Panc1 (cell line): ENCODE results near the gene TTYH2. TPM values are rescaled to one million over a fixed set of nuclear protein-coding genes. Genes with fewer than 3 reads are reported as not detected.

ENCODE experiments used
- ATAC-seq: fragments of 200-7000 bp; cut with Tn5 transposase; 2 replicates; pipeline ENCODE4 v1.9.1; 2020; ENCODE audit warnings: mild to moderate bottlenecking, moderate library complexity
- BruUV-seq: library from RNA; stranded (reverse); fragments of 400-500 nt; replicated peaks from 2 replicates; lab custom pipeline; 2021; lab: Mats Ljungman, UMichigan
- CTCF ChIA-PET: fragments of 300-600 bp; sonication (Branson Sonifier 250); formaldehyde crosslinking; loops from one replicate; lab custom pipeline; 2022; ENCODE audit warnings: antibody characterized with exemption; lab: Charles Lee
- POLR2A ChIA-PET: fragments of 300-600 bp; sonication (Branson Sonifier 250); formaldehyde crosslinking; loops from one replicate; lab custom pipeline; 2022; ENCODE audit warnings: antibody characterized with exemption; lab: Charles Lee
- DNase-seq: peaks from one replicate; pipeline ENCODE4 v3.0.0-alpha.2; 2010; ENCODE audit warnings: low read depth, low spot score
- H3K27ac ChIP-seq: 2 replicates; pipeline ENCODE4 v1.5.1; 2011; ENCODE audit warnings: mild to moderate bottlenecking, low read length, inconsistent platforms
- H3K27me3 ChIP-seq: fragments of 200-500 bp; sonication (Bioruptor generic); 2 replicates; pipeline ENCODE4 v1.6.0; 2014; ENCODE audit warnings: low read length, inconsistent platforms; ENCODE audit not compliant: control insufficient read depth, insufficient read depth
- H3K36me3 ChIP-seq: fragments of 200-500 bp; sonication (Bioruptor generic); 2 replicates; pipeline ENCODE4 v1.5.1; 2014; ENCODE audit warnings: inconsistent platforms, mild to moderate bottlenecking, low read length, moderate library complexity; ENCODE audit not compliant: control insufficient read depth, insufficient read depth
- H3K4me1 ChIP-seq: 2 replicates; pipeline ENCODE4 v1.5.1; 2011; ENCODE audit warnings: inconsistent platforms, mild to moderate bottlenecking, low read length, moderate library complexity; ENCODE audit not compliant: control insufficient read depth, insufficient read depth
- H3K4me3 ChIP-seq, 2 experiments: 2 replicates each; pipeline ENCODE4 v1.5.1; 2011 to 2012; ENCODE audit warnings: low read depth in 2 of 2, low read length in 2 of 2, mild to moderate bottlenecking in 2 of 2, inconsistent platforms in 1 of 2, moderate library complexity in 1 of 2
- H3K9me3 ChIP-seq: fragments of 200-500 bp; sonication (Bioruptor generic); 2 replicates; pipeline ENCODE4 v1.5.1; 2014; ENCODE audit warnings: low read depth, mild to moderate bottlenecking, inconsistent platforms, low read length, moderate library complexity; ENCODE audit not compliant: control insufficient read depth, insufficient read depth
- POLR2AphosphoS5 ChIP-seq: IDR thresholded peaks from 2 replicates; pipeline ENCODE4 v1.6.1; 2012; ENCODE audit warnings: mild to moderate bottlenecking, low read depth, low read length, moderate library complexity
- SIN3A ChIP-seq: IDR thresholded peaks from 2 replicates; pipeline ENCODE4 v1.6.1; 2012; ENCODE audit warnings: low read depth, mild to moderate bottlenecking, low read length, moderate library complexity, borderline replicate concordance; ENCODE audit not compliant: insufficient read depth
- TCF7L2 ChIP-seq: IDR thresholded peaks from 2 replicates; pipeline ENCODE4 v1.6.1; 2011; ENCODE audit warnings: mild to moderate bottlenecking, low read depth, low read length, inconsistent platforms
- in situ Hi-C: cut with HindIII; loops from 2 replicates; pipeline ENCODE4 v1.10.0; 2016; ENCODE audit warnings: low sequenced_read_pairs, low pct_unique_long_range_greater_than_20kb
- intact Hi-C: fragments of 100-400 bp; cut with micrococcal nuclease; formaldehyde crosslinking; loops from one replicate; pipeline ENCODE4 v1.10.0; 2022; ENCODE audit not compliant: unreplicated experiment
- total RNA-seq: library from RNA; stranded (reverse); gene quantifications from one replicate; pipeline ENCODE4 v1.2.1, GENCODE V29; 2021; ENCODE audit not compliant: unreplicated experiment
- TF ChIP-seq, protein P1 (sequence below): fragments of 450-650 bp; IDR thresholded peaks from 2 replicates; pipeline ENCODE4 v1.5.1; 2017; ENCODE audit warnings: mild to moderate bottlenecking
- TF ChIP-seq, protein P2 (sequence below), 2 experiments: IDR thresholded peaks; 2 replicates each; pipeline ENCODE4 v1.6.1; 2011 to 2012; ENCODE audit warnings: low read depth in 2 of 2, control low read depth in 1 of 2, low read length in 1 of 2, mild to moderate bottlenecking in 1 of 2, moderate library complexity in 1 of 2; ENCODE audit not compliant: insufficient read depth in 1 of 2

Gene TTYH2
- total RNA-seq, 1 experiment from 2014 or later, result 8.3 TPM

DNA sequence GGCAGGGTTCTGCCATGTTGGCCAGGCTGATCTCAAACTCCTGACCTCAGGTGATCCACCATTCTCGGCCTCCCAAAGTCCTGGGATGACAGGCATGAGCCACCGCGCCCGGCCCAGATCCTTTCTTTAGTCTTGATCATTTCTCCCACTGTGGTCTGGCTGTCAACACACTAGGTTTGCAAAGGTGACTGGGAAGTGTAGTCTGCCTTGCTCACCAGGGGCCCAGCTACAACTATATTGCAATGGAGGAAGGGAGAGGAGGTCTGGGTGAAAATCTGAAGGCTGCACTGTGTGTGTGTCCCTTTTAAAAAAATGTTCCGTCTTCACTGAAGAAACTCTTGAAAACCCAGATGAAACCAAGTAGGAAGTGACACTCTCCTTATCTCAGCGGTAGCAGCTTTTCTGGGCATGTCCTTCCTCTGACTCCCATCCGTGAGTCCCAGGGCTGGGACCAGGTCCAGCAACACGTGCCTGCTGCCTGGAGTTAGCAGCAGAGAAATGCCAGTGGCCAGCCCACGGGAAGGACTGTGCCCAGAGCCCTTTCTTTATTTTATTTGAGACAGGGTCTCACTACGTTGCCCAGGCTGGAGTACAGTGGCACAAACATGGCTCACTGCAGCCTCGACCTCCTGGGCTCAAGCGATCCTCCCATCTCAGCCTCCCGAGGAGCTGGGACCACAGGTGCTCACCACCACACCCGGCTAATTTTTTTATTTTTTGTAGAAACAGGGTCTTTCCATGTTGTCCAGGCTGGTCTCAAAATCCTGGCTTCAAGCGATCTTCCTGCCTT is 94.8 kb downstream of the TTYH2 start:
- ATAC-seq (no peak), DNase-seq (no peak)
- TF ChIP-seq SIN3A (no peak), POLR2AphosphoS5 (no peak), TCF7L2 (no peak)
- TF ChIP-seq, protein P1, sequence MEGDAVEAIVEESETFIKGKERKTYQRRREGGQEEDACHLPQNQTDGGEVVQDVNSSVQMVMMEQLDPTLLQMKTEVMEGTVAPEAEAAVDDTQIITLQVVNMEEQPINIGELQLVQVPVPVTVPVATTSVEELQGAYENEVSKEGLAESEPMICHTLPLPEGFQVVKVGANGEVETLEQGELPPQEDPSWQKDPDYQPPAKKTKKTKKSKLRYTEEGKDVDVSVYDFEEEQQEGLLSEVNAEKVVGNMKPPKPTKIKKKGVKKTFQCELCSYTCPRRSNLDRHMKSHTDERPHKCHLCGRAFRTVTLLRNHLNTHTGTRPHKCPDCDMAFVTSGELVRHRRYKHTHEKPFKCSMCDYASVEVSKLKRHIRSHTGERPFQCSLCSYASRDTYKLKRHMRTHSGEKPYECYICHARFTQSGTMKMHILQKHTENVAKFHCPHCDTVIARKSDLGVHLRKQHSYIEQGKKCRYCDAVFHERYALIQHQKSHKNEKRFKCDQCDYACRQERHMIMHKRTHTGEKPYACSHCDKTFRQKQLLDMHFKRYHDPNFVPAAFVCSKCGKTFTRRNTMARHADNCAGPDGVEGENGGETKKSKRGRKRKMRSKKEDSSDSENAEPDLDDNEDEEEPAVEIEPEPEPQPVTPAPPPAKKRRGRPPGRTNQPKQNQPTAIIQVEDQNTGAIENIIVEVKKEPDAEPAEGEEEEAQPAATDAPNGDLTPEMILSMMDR, result no peak
- TF ChIP-seq, protein P2, sequence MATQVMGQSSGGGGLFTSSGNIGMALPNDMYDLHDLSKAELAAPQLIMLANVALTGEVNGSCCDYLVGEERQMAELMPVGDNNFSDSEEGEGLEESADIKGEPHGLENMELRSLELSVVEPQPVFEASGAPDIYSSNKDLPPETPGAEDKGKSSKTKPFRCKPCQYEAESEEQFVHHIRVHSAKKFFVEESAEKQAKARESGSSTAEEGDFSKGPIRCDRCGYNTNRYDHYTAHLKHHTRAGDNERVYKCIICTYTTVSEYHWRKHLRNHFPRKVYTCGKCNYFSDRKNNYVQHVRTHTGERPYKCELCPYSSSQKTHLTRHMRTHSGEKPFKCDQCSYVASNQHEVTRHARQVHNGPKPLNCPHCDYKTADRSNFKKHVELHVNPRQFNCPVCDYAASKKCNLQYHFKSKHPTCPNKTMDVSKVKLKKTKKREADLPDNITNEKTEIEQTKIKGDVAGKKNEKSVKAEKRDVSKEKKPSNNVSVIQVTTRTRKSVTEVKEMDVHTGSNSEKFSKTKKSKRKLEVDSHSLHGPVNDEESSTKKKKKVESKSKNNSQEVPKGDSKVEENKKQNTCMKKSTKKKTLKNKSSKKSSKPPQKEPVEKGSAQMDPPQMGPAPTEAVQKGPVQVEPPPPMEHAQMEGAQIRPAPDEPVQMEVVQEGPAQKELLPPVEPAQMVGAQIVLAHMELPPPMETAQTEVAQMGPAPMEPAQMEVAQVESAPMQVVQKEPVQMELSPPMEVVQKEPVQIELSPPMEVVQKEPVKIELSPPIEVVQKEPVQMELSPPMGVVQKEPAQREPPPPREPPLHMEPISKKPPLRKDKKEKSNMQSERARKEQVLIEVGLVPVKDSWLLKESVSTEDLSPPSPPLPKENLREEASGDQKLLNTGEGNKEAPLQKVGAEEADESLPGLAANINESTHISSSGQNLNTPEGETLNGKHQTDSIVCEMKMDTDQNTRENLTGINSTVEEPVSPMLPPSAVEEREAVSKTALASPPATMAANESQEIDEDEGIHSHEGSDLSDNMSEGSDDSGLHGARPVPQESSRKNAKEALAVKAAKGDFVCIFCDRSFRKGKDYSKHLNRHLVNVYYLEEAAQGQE (IDR thresholded peaks at IDR 0.05; ENCODE audit: insufficient read depth in 1 of 2, low read depth in 2 of 2, low read length in 1 of 2), result no peak
- BruUV-seq, result no TSS peak
- POLR2A ChIA-PET, result no interaction called here
- Histone ChIP-seq H3K27ac (no peak overlapping the region), H3K4me3 (no peak overlapping the region), H3K27me3 (no peaks in the 10 kb centered on the region), H3K4me1 (no peaks in the 10 kb centered on the region), H3K36me3 (no peaks in the 10 kb centered on the region), H3K9me3 (no peaks in the 10 kb centered on the region)
- intact Hi-C loops (loop anchor here (5.0 kb wide), 1 partner anchor 44 kb away; no protein-coding TSS in a partner anchor), in situ Hi-C loops (no loop called here)
- CTCF ChIA-PET, result no interaction called here

DNA sequence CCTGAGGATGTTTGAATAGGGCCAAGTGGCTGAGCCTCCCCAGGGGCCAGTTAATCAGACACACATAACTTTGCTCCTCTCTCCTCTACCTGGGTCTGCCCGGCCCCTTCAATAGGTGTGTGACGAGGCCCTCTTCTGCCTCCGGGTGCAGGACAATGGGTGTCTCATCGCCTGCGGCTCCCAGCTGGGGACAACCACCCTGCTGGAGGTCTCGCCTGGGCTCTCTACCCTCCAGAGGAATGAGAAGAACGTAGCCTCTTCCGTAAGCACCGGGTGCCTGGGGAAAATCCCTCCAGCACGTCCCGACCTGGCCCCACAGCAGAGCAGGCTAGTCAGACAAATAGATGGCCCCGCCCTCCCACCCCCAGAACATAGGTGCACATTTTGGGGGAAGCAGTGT is 96.5 kb downstream of the TTYH2 start:
- DNase-seq, result no peak
- in situ Hi-C loops, result no loop called here
- intact Hi-C loops, result loop anchor here (5.0 kb wide), 1 partner anchor 42 kb away; no protein-coding TSS in a partner anchor

More for the DNA sequence above, 96.5 kb downstream of the TTYH2 start:
- Histone ChIP-seq H3K9me3 (no peaks in the 10 kb centered on the region), H3K4me1 (no peaks in the 10 kb centered on the region), H3K27ac (no peak overlapping the region), H3K4me3 (no peak overlapping the region), H3K36me3 (no peaks in the 10 kb centered on the region), H3K27me3 (no peaks in the 10 kb centered on the region)
- ATAC-seq, result no peak
- ChIA-PET CTCF (no interaction called here), POLR2A (no interaction called here)
- no TSS peak for BruUV-seq
- TF ChIP-seq TCF7L2 (no peak), SIN3A (no peak), POLR2AphosphoS5 (no peak)
- TF ChIP-seq, protein P2 (IDR thresholded peaks at IDR 0.05; ENCODE audit: insufficient read depth in 1 of 2, low read depth in 2 of 2, low read length in 1 of 2), result no peak
- TF ChIP-seq, protein P1, result no peak
